GM19438 (cell line): ENCODE results near the gene VIPAS39.

Source experiments
- ATAC-seq: cut with Tn5 transposase; IDR thresholded peaks from one replicate; pipeline ENCODE4 v1.9.1; 2021; ENCODE audit warnings: low read depth; ENCODE audit not compliant: unreplicated experiment

The VIPAS39 gene

DNA sequence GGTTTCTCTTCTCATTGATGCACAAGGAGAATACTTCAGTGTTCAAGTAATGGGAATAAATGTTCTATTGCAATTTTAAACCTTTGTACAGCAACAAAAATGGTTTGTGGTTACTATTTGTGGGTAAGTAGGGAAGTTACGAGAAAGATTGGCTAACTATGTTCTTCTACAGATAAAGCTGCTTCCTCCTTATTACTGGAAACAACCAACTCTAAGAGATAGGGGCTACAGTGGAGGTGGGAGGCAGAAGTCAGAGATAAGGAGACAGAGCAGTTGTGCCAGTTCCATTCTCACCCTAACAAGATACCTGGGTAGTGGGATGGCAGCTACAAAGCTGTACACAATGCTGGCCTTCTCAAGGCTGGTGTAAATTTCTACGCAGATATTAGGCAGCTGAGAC is 50.2 kb downstream of the VIPAS39 start:
- ATAC-seq = no peak

DNA sequence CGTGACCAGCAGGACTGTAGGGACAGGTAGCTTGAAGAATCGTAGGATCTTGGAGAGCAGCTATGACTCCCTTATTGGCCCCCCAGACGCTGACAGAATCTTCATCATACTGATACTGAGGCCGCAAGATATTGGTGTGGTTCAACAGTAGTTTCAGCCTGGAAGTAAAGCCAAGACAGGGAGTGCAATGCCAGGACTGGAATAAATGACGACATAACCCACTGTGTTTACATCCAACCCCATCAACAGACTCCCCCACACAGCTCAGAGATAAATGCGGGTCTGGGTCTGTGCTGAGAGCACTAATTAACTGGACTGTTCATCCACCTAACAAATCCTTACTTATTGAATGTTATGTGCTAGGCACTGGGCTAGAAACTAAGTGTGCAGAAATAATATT is 50.7 kb downstream of the VIPAS39 start:
- no peak for ATAC-seq

- ATAC-seq = no peak
Measured at GRCh38 chr14:77406086-77406485, 51.3 kb downstream of the VIPAS39 start.

DNA sequence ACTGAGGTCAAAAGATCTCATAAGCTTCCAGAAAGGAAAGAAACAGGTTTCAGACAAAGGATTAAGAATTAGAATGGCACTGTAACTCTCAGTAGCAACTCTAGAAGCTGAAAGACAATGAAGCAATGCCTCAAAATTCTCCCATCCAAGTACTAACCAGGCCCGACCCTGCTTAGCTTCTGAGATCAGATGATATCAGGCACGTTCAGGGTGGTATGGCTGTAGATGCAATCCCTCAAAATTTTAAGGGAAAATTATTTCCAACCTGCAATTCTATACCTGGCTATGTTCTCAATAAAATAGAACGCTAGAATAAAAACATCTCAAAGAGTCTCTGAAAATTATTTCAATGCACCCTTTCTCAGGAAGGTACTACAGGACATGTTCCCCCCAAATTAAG is 53.6 kb downstream of the VIPAS39 start:
- no peak for ATAC-seq

DNA sequence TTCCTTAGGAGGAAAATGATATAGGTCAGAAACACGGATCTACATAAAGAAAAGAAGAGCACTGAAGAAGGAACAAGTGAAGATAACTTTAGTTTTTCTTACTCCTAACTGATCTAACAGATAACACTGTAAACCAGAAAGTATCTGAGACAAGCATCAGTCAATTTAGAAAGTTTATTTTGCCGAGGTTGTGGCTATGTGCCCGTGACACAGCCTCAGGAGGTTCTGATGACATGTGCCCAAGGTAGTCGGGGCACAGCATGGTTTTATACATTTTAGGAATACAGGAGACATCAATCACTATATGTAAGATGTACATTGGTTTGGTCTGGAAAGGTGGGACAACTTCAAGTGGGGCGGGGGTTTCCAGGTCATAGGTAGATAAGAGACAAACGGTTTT is 57.2 kb downstream of the VIPAS39 start:
- ATAC-seq = no peak

DNA sequence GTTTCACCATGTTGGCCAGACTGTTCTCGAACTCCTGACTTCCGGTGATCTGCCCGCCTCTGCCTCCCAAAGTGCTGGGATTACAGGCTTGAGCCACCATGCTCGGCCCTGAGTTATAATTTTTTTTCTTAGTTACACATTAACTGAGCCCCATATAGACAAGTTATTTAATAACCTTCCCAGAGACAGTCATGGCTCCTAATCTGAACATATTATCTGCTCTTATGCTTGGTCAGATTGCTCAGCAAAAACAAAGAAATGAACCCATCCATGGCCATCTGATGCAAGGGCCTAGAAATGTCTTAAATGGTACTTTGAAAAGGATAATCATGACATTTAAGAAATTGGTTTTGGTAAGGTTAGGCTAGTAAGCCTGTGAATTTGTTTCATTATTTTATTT is 67.2 kb downstream of the VIPAS39 start:
- ATAC-seq = no peak

GRCh38 chr14:77378701-77379100 is 78.7 kb downstream of the VIPAS39 start:
- ATAC-seq = no peak

- peak; percentile 2 for ATAC-seq
Measured at GRCh38 chr14:77377502-77377844, 79.9 kb downstream of the VIPAS39 start.

DNA sequence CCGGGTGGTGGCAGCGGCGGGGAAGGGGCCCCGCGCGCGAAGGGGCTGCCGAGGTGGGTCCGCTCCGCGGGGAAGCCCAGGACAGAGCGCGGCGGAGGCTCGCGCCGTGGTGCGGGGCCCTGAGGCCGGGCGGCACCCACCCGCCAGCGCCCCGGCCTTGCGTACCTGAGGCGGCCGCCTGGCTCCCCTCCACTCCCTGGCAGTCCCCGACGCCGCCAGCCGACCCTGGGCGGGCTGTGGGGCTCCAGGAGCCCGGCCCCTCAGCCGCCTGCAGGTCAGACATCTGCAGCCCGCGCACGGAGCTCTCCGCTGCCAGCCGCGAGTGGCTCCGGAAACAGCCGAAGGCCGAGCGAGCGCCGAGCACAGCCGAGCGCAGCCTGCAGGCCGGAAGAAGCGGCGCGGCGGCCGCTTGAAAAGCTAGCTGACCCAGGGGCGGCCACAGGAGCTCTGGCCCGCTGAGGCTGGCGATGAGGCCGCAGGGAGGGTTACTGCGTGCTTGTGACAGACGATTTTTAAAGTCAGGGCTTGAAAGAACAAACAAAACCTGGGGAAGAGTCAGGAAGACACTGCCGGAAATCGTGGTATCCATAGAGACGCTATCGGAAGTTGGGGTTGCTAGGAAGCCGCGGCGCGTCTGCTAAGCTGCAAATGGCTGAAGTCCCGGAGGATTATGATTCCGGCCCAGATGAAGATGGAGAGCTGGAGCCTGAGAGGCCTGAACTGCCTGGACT is 80.5 kb downstream of the VIPAS39 start, which contains the start of the genes SAMD15 and TMED8:
TSS of gene SAMD15 (plus strand) at position 609 of the 731 bp plus-strand sequence. CDS start at position 649, 40 bp downstream.
TSS of gene TMED8 (minus strand) at position 324 of the 731 bp plus-strand sequence. CDS start at position 283, 41 bp downstream.
- peak; percentile 79 for ATAC-seq
